Endothelial cell of umbilical vein (primary cell): ENCODE measurements around the gene DACT3. TPM values are rescaled to one million over a fixed set of nuclear protein-coding genes. Genes with fewer than 3 reads are reported as not detected.

Source experiments
- BruUV-seq: library from RNA; stranded (reverse); fragments of 400-500 nt; replicated peaks from 2 replicates; lab custom pipeline; 2021; lab: Mats Ljungman, UMichigan
- CTCF ChIA-PET: fragments of 300-600, 350-600 bp; sonication (Branson Sonifier 250); formaldehyde crosslinking; loops from one replicate; lab custom pipeline; 2021; ENCODE audit warnings: antibody characterized with exemption, inconsistent platforms; lab: Charles Lee
- POLR2A ChIA-PET: fragments of 300-600, 350-600 bp; sonication (Branson Sonifier 250); formaldehyde crosslinking; loops from one replicate; lab custom pipeline; 2021; ENCODE audit warnings: antibody characterized with exemption, inconsistent platforms; lab: Charles Lee
- DNase-seq: peaks from one replicate; pipeline ENCODE4 v3.0.0-alpha.2; 2011; ENCODE audit warnings: low read depth, low spot score
- FAIRE-seq: peaks from 2 replicates; lab custom pipeline; 2011; peaks lifted over from hg19 to GRCh38; lab: Jason Lieb, UNC
- H2AFZ ChIP-seq: 2 replicates; pipeline ENCODE4 v1.6.0; 2012; ENCODE audit warnings: low read depth, low read length, control low read depth, inconsistent platforms
- H3K27ac ChIP-seq: 2 replicates; pipeline ENCODE4 v1.5.1; 2011; ENCODE audit warnings: low read depth, mild to moderate bottlenecking, control low read depth, low read length, moderate library complexity; ENCODE audit not compliant: insufficient read depth
- H3K27me3 ChIP-seq, 2 experiments: 2 replicates each; pipeline versions ENCODE4 v1.6.0 to v1.6.1; 2011; ENCODE audit warnings: low read length in 2 of 2, mixed read lengths in 1 of 2; ENCODE audit not compliant: control insufficient read depth in 2 of 2, insufficient read depth in 2 of 2
- H3K36me3 ChIP-seq, 2 experiments: 2 replicates in 1 of 2; 3 replicates in 1 of 2; pipeline ENCODE4 v1.5.1; 2011; ENCODE audit warnings: low read length in 2 of 2, mild to moderate bottlenecking in 1 of 2, moderate library complexity in 1 of 2; ENCODE audit not compliant: control insufficient read depth in 2 of 2, insufficient read depth in 2 of 2; ENCODE audit errors: extremely low read depth in 1 of 2
- H3K4me1 ChIP-seq: 3 replicates; pipeline ENCODE4 v1.5.1; 2011; ENCODE audit warnings: mild to moderate bottlenecking, low read length; ENCODE audit not compliant: control insufficient read depth, insufficient read depth; ENCODE audit errors: extremely low read depth
- H3K4me2 ChIP-seq: 2 replicates; pipeline ENCODE4 v1.6.1; 2011; ENCODE audit warnings: low read length, control low read depth, mixed read lengths; ENCODE audit not compliant: insufficient read depth
- H3K4me3 ChIP-seq, 3 experiments: fragments of 200-600 bp in 1 of 3; sonication (generic), shearing (Covaris generic) in 1 of 3; replicated peaks in 1 of 3; 2 replicates each; pipeline ENCODE4 v1.5.1; 2011 to 2016; ENCODE audit warnings: control low read depth in 3 of 3, low read length in 3 of 3, mild to moderate bottlenecking in 2 of 3, inconsistent platforms in 1 of 3, low read depth in 1 of 3, moderate library complexity in 1 of 3; ENCODE audit not compliant: insufficient read depth in 1 of 3
- H3K79me2 ChIP-seq: 2 replicates; pipeline ENCODE4 v1.6.0; 2012; ENCODE audit warnings: low read length, inconsistent platforms; ENCODE audit not compliant: control insufficient read depth, insufficient read depth
- H3K9ac ChIP-seq: replicated peaks from 2 replicates; pipeline ENCODE3; 2011; ENCODE audit warnings: low read length, control low read depth; ENCODE audit not compliant: insufficient read depth; ENCODE audit errors: extremely low read depth
- H3K9me1 ChIP-seq: replicated peaks from 3 replicates; pipeline ENCODE4 v1.6.0; 2011; ENCODE audit warnings: mild to moderate bottlenecking, low read length; ENCODE audit not compliant: control insufficient read depth, insufficient read depth; ENCODE audit errors: extremely low read depth
- H3K9me3 ChIP-seq: replicated peaks from 2 replicates; pipeline ENCODE4 v1.5.1; 2012; ENCODE audit warnings: low read length, inconsistent platforms; ENCODE audit not compliant: control insufficient read depth, insufficient read depth
- H4K20me1 ChIP-seq: replicated peaks from 2 replicates; pipeline ENCODE3; 2011; ENCODE audit warnings: mild to moderate bottlenecking, low read length; ENCODE audit not compliant: control insufficient read depth, insufficient read depth; ENCODE audit errors: extremely low read depth
- EZH2 ChIP-seq: IDR thresholded peaks from 2 replicates; pipeline ENCODE4 v1.6.1; 2012; ENCODE audit warnings: borderline replicate concordance, low read depth, mild to moderate bottlenecking, moderate library complexity, low read length, inconsistent platforms; ENCODE audit not compliant: severe bottlenecking
- dilution Hi-C: fragments of 300-500 bp; cut with MboI; formaldehyde crosslinking; loops from one replicate; pipeline ENCODE4 v1.15.0; 2019; ENCODE audit warnings: low sequenced_read_pairs; ENCODE audit not compliant: extremely low pct_ligation_motif_present
- intact Hi-C: fragments of 100-400 bp; cut with micrococcal nuclease; formaldehyde crosslinking; loops from one replicate; pipeline ENCODE4 v1.10.0; 2022
- polyA plus RNA-seq, 4 experiments: library from polyadenylated mRNA; depleted of rRNA in 3 of 4; stranded (reverse) in 3 of 4; unstranded in 1 of 4; fragments of >200 nt; gene quantifications; 2 replicates each; pipeline versions ENCODE4 v1.2.1 to v1.2.3, GENCODE V29; 2011 to 2012; ENCODE audit warnings: missing spikeins in 1 of 4
- total RNA-seq: library from RNA; stranded (reverse); gene quantifications from 2 replicates; pipeline ENCODE4 v1.2.3, GENCODE V29; 2021
- TF ChIP-seq, protein P1 (sequence below), 2 donors: IDR thresholded peaks; 1 replicate in 1 of 2; 2 replicates in 1 of 2; pipeline ENCODE4 v1.5.1; 2011; ENCODE audit warnings: low read length in 2 of 2, mild to moderate bottlenecking in 2 of 2, moderate library complexity in 2 of 2, control low read depth in 1 of 2, inconsistent platforms in 1 of 2, low read depth in 1 of 2; ENCODE audit not compliant: insufficient read depth in 1 of 2; ENCODE audit errors: extremely low read depth in 1 of 2

Gene DACT3
- total and polyA plus RNA-seq, 2 donors (not counting 3 experiments of a cell fraction or from before 2014, with no cell fraction given): 0.22 to 0.76 TPM

GRCh38 chr19:46639358-46640182, 21.4 kb downstream of the DACT3 start:
- peak overlapping the region; percentile 30 for H2AFZ ChIP-seq

More at GRCh38 chr19:46639358-46640182, 21.4 kb downstream of the DACT3 start:
- TF ChIP-seq EZH2: peak; percentile 72
- TF ChIP-seq, protein P1, sequence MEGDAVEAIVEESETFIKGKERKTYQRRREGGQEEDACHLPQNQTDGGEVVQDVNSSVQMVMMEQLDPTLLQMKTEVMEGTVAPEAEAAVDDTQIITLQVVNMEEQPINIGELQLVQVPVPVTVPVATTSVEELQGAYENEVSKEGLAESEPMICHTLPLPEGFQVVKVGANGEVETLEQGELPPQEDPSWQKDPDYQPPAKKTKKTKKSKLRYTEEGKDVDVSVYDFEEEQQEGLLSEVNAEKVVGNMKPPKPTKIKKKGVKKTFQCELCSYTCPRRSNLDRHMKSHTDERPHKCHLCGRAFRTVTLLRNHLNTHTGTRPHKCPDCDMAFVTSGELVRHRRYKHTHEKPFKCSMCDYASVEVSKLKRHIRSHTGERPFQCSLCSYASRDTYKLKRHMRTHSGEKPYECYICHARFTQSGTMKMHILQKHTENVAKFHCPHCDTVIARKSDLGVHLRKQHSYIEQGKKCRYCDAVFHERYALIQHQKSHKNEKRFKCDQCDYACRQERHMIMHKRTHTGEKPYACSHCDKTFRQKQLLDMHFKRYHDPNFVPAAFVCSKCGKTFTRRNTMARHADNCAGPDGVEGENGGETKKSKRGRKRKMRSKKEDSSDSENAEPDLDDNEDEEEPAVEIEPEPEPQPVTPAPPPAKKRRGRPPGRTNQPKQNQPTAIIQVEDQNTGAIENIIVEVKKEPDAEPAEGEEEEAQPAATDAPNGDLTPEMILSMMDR (IDR thresholded peaks at IDR 0.05; ENCODE audit: extremely low read depth in 1 of 2, insufficient read depth in 1 of 2, low read depth in 1 of 2, low read length in 2 of 2): no peak
- H3K4me2 ChIP-seq: peak overlapping the region; percentile 54
- H3K9me3 ChIP-seq: no peaks in the 10 kb centered on the region
- H3K9ac ChIP-seq: no peak overlapping the region
- ChIA-PET POLR2A (interaction anchor here (0.6 to 1.0 kb wide), 2 partner anchors 23 to 77 kb away, joined by 4 to 6 read pairs; partner anchors contain the start of gene PRKD2), CTCF (interaction anchor here (1.0 to 1.1 kb wide), 2 partner anchors 20 to 49 kb away, joined by 3 read pairs; no protein-coding TSS in a partner anchor)
- DNase-seq: no peak
- H4K20me1 ChIP-seq: no peaks in the 10 kb centered on the region
- H3K27me3 ChIP-seq: peaks cover 0 to 14% of the 10 kb centered on the region in 2 experiments
- no peaks in the 10 kb centered on the region for H3K79me2 ChIP-seq
- no peaks in the 10 kb centered on the region for H3K36me3 ChIP-seq
- H3K27ac ChIP-seq: no peak overlapping the region
- dilution Hi-C loops: no loop called here
- peaks cover 7% of the 10 kb centered on the region for H3K4me1 ChIP-seq
- H3K4me3 ChIP-seq: peak overlapping the region; percentile 7 to 36 (median 23)
- FAIRE-seq: peak; percentile 70
- no peaks in the 10 kb centered on the region for H3K9me1 ChIP-seq
- intact Hi-C loops: no loop called here
- BruUV-seq: no TSS peak
